Measurements from ENCODE around the gene PALLD. TPM values are rescaled to one million over a fixed set of nuclear protein-coding genes. Genes with fewer than 3 reads are reported as not detected.

Gene PALLD
- total RNA-seq, 2 donors from 2014 or later: 72.1 to 195 TPM

DNA sequence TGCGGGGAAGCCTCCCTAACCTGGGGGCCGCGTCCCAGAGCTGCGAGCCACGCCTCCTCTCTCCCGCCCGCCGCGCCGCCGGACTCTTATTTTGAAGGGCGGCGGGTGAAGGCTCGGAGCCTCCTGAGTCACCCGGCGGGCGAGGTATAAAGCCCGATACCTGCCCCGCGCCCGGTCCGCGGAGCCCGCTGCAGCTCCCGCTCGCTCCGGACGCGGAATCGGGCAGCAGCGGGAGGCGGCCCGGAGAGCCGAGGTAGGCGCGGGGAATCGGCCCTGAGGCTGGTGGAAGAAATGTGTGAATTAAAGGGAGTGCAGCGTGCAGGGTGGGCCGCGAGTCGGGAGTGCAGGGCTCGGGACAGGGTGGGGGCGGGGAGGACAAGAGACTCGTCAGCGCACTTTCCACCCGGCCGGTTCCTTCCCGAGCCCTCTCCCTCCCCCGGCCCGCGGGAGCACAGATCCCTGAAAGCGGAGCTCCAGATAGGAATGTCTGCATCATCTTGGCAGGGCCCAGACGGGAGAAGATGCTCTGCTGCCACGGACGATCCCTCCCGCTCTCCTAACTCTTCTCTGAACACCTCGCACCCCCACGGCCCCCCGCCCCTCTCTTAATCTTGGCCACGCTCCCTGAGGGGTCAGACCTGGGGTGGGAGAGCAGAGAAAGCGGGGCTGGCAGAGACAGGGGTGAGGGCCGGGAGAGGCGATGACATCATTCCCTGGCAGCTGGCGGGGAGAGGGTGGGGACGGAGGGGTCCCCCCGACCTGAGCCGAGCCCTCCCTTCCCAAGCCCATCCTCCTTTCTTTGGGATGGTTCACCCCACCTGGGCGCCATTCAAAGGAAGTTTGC, 335.3 kb downstream of the PALLD start:
- peak; percentile 84 for DNase-seq
- TF ChIP-seq, protein P1, sequence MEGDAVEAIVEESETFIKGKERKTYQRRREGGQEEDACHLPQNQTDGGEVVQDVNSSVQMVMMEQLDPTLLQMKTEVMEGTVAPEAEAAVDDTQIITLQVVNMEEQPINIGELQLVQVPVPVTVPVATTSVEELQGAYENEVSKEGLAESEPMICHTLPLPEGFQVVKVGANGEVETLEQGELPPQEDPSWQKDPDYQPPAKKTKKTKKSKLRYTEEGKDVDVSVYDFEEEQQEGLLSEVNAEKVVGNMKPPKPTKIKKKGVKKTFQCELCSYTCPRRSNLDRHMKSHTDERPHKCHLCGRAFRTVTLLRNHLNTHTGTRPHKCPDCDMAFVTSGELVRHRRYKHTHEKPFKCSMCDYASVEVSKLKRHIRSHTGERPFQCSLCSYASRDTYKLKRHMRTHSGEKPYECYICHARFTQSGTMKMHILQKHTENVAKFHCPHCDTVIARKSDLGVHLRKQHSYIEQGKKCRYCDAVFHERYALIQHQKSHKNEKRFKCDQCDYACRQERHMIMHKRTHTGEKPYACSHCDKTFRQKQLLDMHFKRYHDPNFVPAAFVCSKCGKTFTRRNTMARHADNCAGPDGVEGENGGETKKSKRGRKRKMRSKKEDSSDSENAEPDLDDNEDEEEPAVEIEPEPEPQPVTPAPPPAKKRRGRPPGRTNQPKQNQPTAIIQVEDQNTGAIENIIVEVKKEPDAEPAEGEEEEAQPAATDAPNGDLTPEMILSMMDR (IDR thresholded peaks at IDR 0.05): no peak
- H3K27ac ChIP-seq: peak overlapping the region; percentile 71
- no peaks in the 10 kb centered on the region for H3K27me3 ChIP-seq
- peak overlapping the region; percentile 78 for H3K4me3 ChIP-seq
- peak overlapping the region; percentile 86 to 91 for H3K9ac ChIP-seq (ENCODE audit: low read depth in 2 of 2, low read length in 2 of 2)
- intact Hi-C loops (cut with DNase I): loop anchor here (10.0 kb wide), 1 partner anchor 247 kb away; no protein-coding TSS in a partner anchor
- H3K4me1 ChIP-seq: no peaks in the 10 kb centered on the region
- no peaks in the 10 kb centered on the region for H3K9me3 ChIP-seq
- H3K36me3 ChIP-seq: no peaks in the 10 kb centered on the region

DNA sequence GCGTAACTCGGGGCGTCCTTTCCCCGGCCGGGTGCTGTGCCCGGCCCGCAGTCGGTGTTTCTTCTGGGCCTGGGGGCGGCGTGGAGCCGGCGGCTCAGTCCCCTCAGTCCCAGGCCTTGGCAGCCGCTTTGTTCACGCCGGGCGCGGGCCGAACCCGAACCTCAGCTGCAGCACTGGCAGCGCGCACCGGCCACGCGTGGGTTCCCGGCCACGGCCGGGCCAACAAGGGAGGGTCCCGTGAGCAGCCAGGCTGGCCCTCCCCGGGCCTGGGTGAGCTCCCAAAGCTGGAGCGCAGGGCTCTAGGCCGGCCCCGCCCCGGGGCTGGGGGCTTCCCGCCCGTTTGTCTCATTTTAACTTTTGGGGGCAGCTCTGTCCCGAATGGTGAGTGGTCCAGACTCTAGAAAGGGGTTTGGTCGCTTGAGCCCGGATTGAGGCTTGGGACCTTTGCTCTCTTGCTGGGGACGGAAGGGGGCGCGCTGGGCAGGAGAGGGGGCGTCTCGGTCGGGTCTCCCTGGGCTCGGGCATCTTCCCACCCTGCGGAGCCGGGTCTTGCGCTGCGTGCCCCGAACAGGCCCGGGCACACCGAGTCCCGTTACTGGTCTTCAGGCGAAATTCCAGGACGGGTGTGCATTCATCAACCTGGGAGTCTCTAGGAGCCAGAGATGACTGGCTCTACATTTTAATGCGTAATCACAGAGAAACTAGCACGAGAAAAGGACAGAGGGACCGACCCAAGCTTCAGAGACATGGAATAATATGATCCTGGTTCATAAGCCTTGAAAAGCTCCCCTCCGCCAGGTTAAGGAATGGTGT, 336.1 kb downstream of the PALLD start:
- no peaks in the 10 kb centered on the region for H3K27me3 ChIP-seq
- peak overlapping the region; percentile 86 to 91 for H3K9ac ChIP-seq (ENCODE audit: low read depth in 2 of 2, low read length in 2 of 2)
- TF ChIP-seq, protein P1 (IDR thresholded peaks at IDR 0.05): no peak
- H3K9me3 ChIP-seq: no peaks in the 10 kb centered on the region
- DNase-seq: peak; percentile 41
- H3K27ac ChIP-seq: peak overlapping the region; percentile 71
- H3K4me1 ChIP-seq: no peaks in the 10 kb centered on the region
- H3K36me3 ChIP-seq: no peaks in the 10 kb centered on the region
- intact Hi-C loops (cut with DNase I): loop anchor here (10.0 kb wide), 1 partner anchor 248 kb away; no protein-coding TSS in a partner anchor
- peak overlapping the region; percentile 78 for H3K4me3 ChIP-seq

DNA sequence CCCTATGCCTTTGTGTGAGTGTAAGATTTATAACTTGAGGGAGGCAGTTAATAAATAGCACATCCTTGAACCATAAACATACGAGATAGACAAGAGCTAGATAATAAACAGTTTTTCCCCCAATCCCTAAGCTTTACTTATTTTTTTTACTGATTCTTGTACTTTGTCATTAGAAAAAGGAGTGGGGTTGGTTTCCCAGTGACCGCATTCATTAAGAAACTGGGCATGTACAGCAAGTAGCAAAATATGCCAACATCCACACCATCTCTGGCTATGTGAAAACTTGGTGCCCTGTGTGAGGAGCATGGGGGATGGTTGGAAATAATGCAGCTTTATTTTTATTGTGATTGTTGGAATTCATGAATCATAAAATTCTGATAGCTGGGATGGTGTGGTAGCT, 337.0 kb downstream of the PALLD start:
- TF ChIP-seq, protein P1 (IDR thresholded peaks at IDR 0.05): no peak
- H3K4me1 ChIP-seq: no peaks in the 10 kb centered on the region

DNA sequence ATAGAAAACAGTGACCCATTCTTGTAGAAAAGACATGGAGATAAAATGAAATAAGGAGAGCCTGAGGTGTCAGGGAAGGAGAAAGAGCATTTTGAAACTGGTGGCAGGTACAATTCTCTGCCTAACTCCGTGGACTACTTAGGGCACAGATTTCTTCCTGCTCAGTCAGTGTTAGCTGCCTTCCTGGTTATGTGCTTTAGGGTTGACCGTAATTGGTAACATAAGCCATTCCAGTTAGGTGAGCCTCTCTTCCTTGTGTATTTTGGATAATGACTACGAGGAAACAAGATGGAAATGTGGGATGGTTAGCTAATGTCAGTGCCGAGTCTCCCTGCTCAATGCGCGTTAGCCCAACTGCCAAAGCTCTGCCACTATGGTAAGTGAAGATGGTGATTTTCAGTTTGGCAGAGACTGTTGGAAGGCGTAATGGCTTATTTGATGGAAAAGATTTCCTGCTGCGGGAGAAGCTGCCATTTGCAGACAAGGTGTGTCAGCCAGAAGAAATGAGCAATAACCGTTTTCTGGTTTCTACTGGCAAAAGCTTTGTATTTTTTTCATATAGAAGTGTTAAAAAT, 339.1 kb downstream of the PALLD start:
- intact Hi-C loops (cut with DNase I): loop anchor here (10.0 kb wide), 1 partner anchor 251 kb away; no protein-coding TSS in a partner anchor

More for the DNA sequence above, 337.0 kb downstream of the PALLD start:
- Histone ChIP-seq H3K9me3 (no peaks in the 10 kb centered on the region), H3K27ac (peak overlapping the region; percentile 71), H3K36me3 (no peaks in the 10 kb centered on the region), H3K4me3 (no peak overlapping the region), H3K27me3 (no peaks in the 10 kb centered on the region), H3K9ac (ENCODE audit: low read depth in 2 of 2, low read length in 2 of 2) (no peak overlapping the region)
- no peak for DNase-seq
- intact Hi-C loops (cut with DNase I): loop anchor here (10.0 kb wide), 1 partner anchor 249 kb away; no protein-coding TSS in a partner anchor

More for the DNA sequence above, 339.1 kb downstream of the PALLD start:
- Histone ChIP-seq H3K36me3 (no peaks in the 10 kb centered on the region), H3K9ac (ENCODE audit: low read depth in 2 of 2, low read length in 2 of 2) (no peak overlapping the region), H3K4me3 (no peak overlapping the region), H3K27ac (peak overlapping the region; percentile 18), H3K9me3 (no peaks in the 10 kb centered on the region), H3K4me1 (no peaks in the 10 kb centered on the region), H3K27me3 (no peaks in the 10 kb centered on the region)
- TF ChIP-seq, protein P1 (IDR thresholded peaks at IDR 0.05): no peak
- DNase-seq: no peak

All from colonic mucosa (tissue), 4 donors.